ENCODE data around the gene QSER1. TPM values are rescaled to one million over a fixed set of nuclear protein-coding genes. Genes with fewer than 3 reads are reported as not detected.

The QSER1 gene
- total RNA-seq, 4 donors from 2014 or later: 35.5 to 59.9 (median 42.6) TPM

GRCh38 chr11:32987851-32988250 lies 95.2 kb downstream of the QSER1 start:
- 75 to 85% methylated on average over 8 of the region's 8 CpGs for WGBS, 2 donors
- H3K27ac ChIP-seq: no peak overlapping the region
- intact Hi-C loops (cut with DNase I): no loop called here

GRCh38 chr11:32990481-32990880 lies 97.9 kb downstream of the QSER1 start:
- intact Hi-C loops (cut with DNase I): no loop called here
- TF ChIP-seq POLR2A (IDR thresholded peaks at IDR 0.05): no peak
- TF ChIP-seq CTCF (IDR thresholded peaks at IDR 0.05): no peak
- no peaks in the 10 kb centered on the region for H3K4me1 ChIP-seq
- H3K27me3 ChIP-seq: no peaks in the 10 kb centered on the region
- H3K36me3 ChIP-seq: no peaks in the 10 kb centered on the region
- WGBS, 2 donors: 0 to 91% methylated on average over 1 of the region's 1 CpG
- H3K4me3 ChIP-seq (replicated peaks in 1 of 3): no peak overlapping the region
- H3K9me3 ChIP-seq: no peaks in the 10 kb centered on the region
- H3K27ac ChIP-seq: no peak overlapping the region
- DNase-seq: no peak

More at GRCh38 chr11:32987851-32988250, 95.2 kb downstream of the QSER1 start:
- no peaks in the 10 kb centered on the region for H3K9me3 ChIP-seq
- H3K4me1 ChIP-seq: no peaks in the 10 kb centered on the region
- no peaks in the 10 kb centered on the region for H3K27me3 ChIP-seq
- DNase-seq: no peak
- H3K36me3 ChIP-seq: no peaks in the 10 kb centered on the region
- TF ChIP-seq CTCF (IDR thresholded peaks at IDR 0.05): no peak
- TF ChIP-seq POLR2A (IDR thresholded peaks at IDR 0.05): no peak
- H3K4me3 ChIP-seq (replicated peaks in 1 of 3): no peak overlapping the region

DNA sequence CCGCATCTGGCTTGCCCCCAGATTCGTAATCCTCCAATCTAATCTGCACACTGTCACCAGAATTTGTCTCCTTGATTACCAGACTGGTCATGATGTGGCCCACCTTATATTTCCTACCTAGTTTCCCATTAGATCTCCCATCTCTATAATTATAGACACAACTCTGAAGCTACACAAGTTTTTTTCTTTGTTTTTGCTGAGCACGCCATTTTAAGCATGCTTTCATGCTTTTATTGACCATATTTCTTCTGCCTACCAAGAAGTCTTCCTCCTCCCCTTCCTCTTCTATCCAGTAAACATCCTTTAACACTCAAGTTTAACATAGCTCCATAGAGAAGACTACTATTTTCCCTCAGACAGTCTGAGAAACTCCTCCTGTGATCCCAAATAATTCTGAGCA lies 98.8 kb downstream of the QSER1 start:
- WGBS, 2 donors: 93 to 99% methylated on average over 3 of the region's 3 CpGs
- H3K27ac ChIP-seq: no peak overlapping the region
- DNase-seq: no peak
- H3K9me3 ChIP-seq: no peaks in the 10 kb centered on the region
- intact Hi-C loops (cut with DNase I): no loop called here
- TF ChIP-seq CTCF (IDR thresholded peaks at IDR 0.05): no peak
- no peak for TF ChIP-seq POLR2A (IDR thresholded peaks at IDR 0.05)
- no peaks in the 10 kb centered on the region for H3K36me3 ChIP-seq
- H3K4me1 ChIP-seq: no peaks in the 10 kb centered on the region
- no peak overlapping the region for H3K4me3 ChIP-seq (replicated peaks in 1 of 3)
- H3K27me3 ChIP-seq: no peaks in the 10 kb centered on the region

- no peaks in the 10 kb centered on the region for H3K36me3 ChIP-seq
- TF ChIP-seq CTCF (IDR thresholded peaks at IDR 0.05): no peak
- TF ChIP-seq POLR2A (IDR thresholded peaks at IDR 0.05): no peak
- H3K27ac ChIP-seq: no peak overlapping the region
- H3K4me3 ChIP-seq (replicated peaks in 1 of 3): no peak overlapping the region
- no peaks in the 10 kb centered on the region for H3K9me3 ChIP-seq
- no peak for DNase-seq
- intact Hi-C loops (cut with DNase I): no loop called here
- no peaks in the 10 kb centered on the region for H3K27me3 ChIP-seq
- H3K4me1 ChIP-seq: no peaks in the 10 kb centered on the region
Measured at GRCh38 chr11:32991898-32992297, 99.3 kb downstream of the QSER1 start.

DNA sequence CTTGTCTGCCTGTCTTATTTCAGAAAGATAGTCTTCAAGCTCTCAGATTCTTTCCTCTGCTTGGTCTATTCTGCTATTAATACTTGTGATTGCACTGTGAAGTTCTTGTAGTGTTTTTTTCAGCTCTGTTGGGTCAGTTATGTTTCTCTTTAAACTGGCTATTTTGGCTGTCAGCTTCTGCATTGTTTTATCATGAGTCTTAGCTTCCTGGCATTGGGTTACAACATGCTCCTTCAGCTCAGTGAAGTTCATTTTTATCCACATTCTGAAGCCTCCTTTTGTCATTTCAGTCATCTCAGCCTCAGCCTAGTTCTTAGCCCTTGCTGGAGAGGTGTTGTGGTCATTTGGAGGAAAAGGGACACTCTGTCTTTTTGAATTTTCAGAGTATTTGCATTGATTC lies 107.6 kb downstream of the QSER1 start:
- no peak for TF ChIP-seq POLR2A (IDR thresholded peaks at IDR 0.05)
- TF ChIP-seq CTCF (IDR thresholded peaks at IDR 0.05): no peak
- Histone ChIP-seq H3K4me1 (no peaks in the 10 kb centered on the region), H3K36me3 (no peaks in the 10 kb centered on the region), H3K27ac (no peak overlapping the region), H3K9me3 (no peaks in the 10 kb centered on the region), H3K4me3 (replicated peaks in 1 of 3) (no peak overlapping the region), H3K27me3 (no peaks in the 10 kb centered on the region)
- no peak for DNase-seq
- intact Hi-C loops (cut with DNase I): no loop called here
